ENCODE data around the gene ENOX1. TPM values are rescaled to one million over a fixed set of nuclear protein-coding genes. Genes with fewer than 3 reads are reported as not detected.

ENOX1 gene
- total and polyA plus RNA-seq, 4 donors = 0.33 to 7.7 (median 1.1) TPM

GRCh38 chr13:43751624-43752023 lies 35.1 kb downstream of the ENOX1 start:
- H3K27ac ChIP-seq (ENCODE audit: low read depth in 1 of 2, low read length in 1 of 2) = no peak overlapping the region
- no peak overlapping the region for H3K4me3 ChIP-seq
- H3K9ac ChIP-seq (ENCODE audit: insufficient read depth in 1 of 2, low read length in 2 of 2) = no peak overlapping the region
- H3K9me3 ChIP-seq (ENCODE audit: control insufficient read depth in 4 of 4, insufficient read depth in 3 of 4, low read length in 3 of 4) = no peaks in the 10 kb centered on the region
- ATAC-seq (ENCODE audit: insufficient read depth, low FRiP score) (no peak), DNase-seq (no peak)
- peaks cover 0 to 4% (median 0%) of the 10 kb centered on the region in 5 donors for H3K4me1 ChIP-seq (ENCODE audit: control insufficient read depth in 5 of 5, insufficient read depth in 5 of 5, low read length in 5 of 5)
- no peaks in the 10 kb centered on the region for H3K27me3 ChIP-seq (ENCODE audit: control insufficient read depth in 3 of 3, insufficient read depth in 3 of 3, low read length in 2 of 3)
- TF ChIP-seq CTCF (IDR thresholded peaks at IDR 0.05; ENCODE audit: control extremely low read depth, extremely low read depth) = no peak
- H3K36me3 ChIP-seq (ENCODE audit: control insufficient read depth in 4 of 4, insufficient read depth in 4 of 4, low read length in 4 of 4) = no peaks in the 10 kb centered on the region
- WGBS, 2 donors = 80 to 88% methylated on average over 3 of the region's 3 CpGs

DNA sequence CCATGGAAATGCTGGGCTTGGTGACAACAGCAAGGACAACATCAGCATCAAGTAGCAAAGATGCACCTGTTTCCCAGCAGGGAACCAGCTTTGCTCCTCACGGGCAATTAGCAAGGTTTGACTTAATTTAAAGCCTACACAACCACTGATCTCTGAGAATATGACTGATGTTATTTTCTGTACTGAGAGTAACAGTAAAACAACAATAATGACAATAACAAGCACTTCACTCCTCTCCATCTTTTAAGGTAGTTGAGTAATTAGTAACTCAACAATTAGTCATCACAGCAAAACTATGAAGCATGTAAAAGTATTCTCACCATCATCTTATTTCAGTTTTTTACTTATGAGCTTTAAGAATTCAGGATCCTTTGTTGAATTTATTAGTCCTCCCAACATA lies 37.3 kb downstream of the ENOX1 start:
- 61 to 63% methylated on average over 1 of the region's 1 CpG for WGBS, 2 donors
- H3K9me3 ChIP-seq (ENCODE audit: control insufficient read depth in 4 of 4, insufficient read depth in 3 of 4, low read length in 3 of 4) = no peaks in the 10 kb centered on the region
- H3K27me3 ChIP-seq (ENCODE audit: control insufficient read depth in 3 of 3, insufficient read depth in 3 of 3, low read length in 2 of 3) = no peaks in the 10 kb centered on the region
- H3K9ac ChIP-seq (ENCODE audit: insufficient read depth in 1 of 2, low read length in 2 of 2) = no peak overlapping the region
- H3K4me1 ChIP-seq (ENCODE audit: control insufficient read depth in 5 of 5, insufficient read depth in 5 of 5, low read length in 5 of 5) = peaks cover 0 to 4% (median 0%) of the 10 kb centered on the region in 5 donors
- no peaks in the 10 kb centered on the region for H3K36me3 ChIP-seq (ENCODE audit: control insufficient read depth in 4 of 4, insufficient read depth in 4 of 4, low read length in 4 of 4)
- H3K27ac ChIP-seq (ENCODE audit: low read depth in 1 of 2, low read length in 1 of 2) = no peak overlapping the region
- DNase-seq (no peak), ATAC-seq (ENCODE audit: insufficient read depth, low FRiP score) (no peak)
- no peak overlapping the region for H3K4me3 ChIP-seq
- TF ChIP-seq CTCF (IDR thresholded peaks at IDR 0.05; ENCODE audit: control extremely low read depth, extremely low read depth) = no peak

DNA sequence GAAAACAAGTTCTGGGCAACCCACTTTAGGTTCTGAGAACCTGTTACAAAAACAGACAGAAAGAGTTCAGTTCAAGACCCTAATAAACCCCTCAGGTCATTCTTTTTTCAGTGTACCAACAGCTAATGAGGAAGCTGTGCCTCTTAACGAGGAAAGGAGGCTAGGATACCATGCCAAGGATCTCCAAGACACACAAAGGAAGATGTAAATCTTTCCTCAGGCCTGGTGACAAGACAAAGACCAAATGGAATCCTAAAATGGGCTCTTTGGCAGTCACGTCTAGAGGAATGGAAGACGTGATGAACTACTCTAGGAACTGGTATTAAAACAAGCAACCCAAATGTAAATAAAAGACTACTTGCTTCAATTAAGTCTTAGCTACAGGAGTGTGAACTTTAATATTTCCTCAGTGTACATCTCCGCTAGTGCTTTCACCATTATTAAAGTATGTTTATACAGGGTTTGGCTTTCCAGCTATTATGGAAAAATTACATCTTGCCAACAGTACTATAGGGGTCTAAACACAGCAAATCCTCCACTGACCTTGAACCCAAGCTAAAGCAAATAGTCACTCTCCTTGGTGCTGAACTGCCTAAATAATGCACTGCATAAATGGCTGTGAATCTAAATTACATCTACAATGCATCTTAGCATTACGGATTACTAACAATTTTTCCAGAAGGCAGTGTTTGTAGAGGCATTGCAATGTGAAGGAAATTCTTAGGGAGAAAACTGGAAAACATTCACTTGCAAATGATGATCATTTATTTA lies 42.3 kb downstream of the ENOX1 start:
- H3K36me3 ChIP-seq (ENCODE audit: control insufficient read depth in 4 of 4, insufficient read depth in 4 of 4, low read length in 4 of 4) = no peaks in the 10 kb centered on the region
- no peak overlapping the region for H3K27ac ChIP-seq (ENCODE audit: low read depth in 1 of 2, low read length in 1 of 2)
- ATAC-seq (ENCODE audit: insufficient read depth, low FRiP score) = no peak
- H3K9ac ChIP-seq (ENCODE audit: insufficient read depth in 1 of 2, low read length in 2 of 2) = no peak overlapping the region
- no peaks in the 10 kb centered on the region for H3K27me3 ChIP-seq (ENCODE audit: control insufficient read depth in 3 of 3, insufficient read depth in 3 of 3, low read length in 2 of 3)
- WGBS, 2 donors = 79% methylated on average over 5 of the region's 5 CpGs
- H3K9me3 ChIP-seq (ENCODE audit: control insufficient read depth in 4 of 4, insufficient read depth in 3 of 4, low read length in 3 of 4) = no peaks in the 10 kb centered on the region
- no peak overlapping the region for H3K4me3 ChIP-seq
- peaks cover 0 to 2% (median 0%) of the 10 kb centered on the region in 5 donors for H3K4me1 ChIP-seq (ENCODE audit: control insufficient read depth in 5 of 5, insufficient read depth in 5 of 5, low read length in 5 of 5)
- DNase-seq = peak in 2 of 3 donors; percentile 47 to 74
- no peak for TF ChIP-seq CTCF (IDR thresholded peaks at IDR 0.05; ENCODE audit: control extremely low read depth, extremely low read depth)
